HepG2 (cell line): ENCODE results near the gene PMM2. TPM values are rescaled to one million over a fixed set of nuclear protein-coding genes. Genes with fewer than 3 reads are reported as not detected.

Experiments used
- AGO1 ChIP-seq: fragments of 200-400 bp; formaldehyde crosslinking; IDR thresholded peaks from 2 replicates; pipeline ENCODE4 v1.6.1; 2017; ENCODE audit warnings: mild to moderate bottlenecking, low read depth, low read length, moderate library complexity; ENCODE audit not compliant: poor library complexity, severe bottlenecking
- AHR ChIP-seq: IDR thresholded peaks from 2 replicates; pipeline ENCODE4 v1.6.1; 2018; ENCODE audit warnings: missing genetic modification reagents, missing compliant biosample characterization
- ARNT2 ChIP-seq: sonication (generic); formaldehyde crosslinking; IDR thresholded peaks from 2 replicates; pipeline ENCODE4 v1.8.0; 2022; ENCODE audit warnings: mild to moderate bottlenecking, low read depth, missing genetic modification reagents, moderate library complexity
- BATF2 ChIP-seq: sonication (generic); formaldehyde crosslinking; IDR thresholded peaks from 2 replicates; pipeline ENCODE4 v1.8.0; 2022; ENCODE audit warnings: mild to moderate bottlenecking, missing genetic modification reagents, moderate library complexity
- GMEB1 ChIP-seq: sonication (generic); formaldehyde crosslinking; IDR thresholded peaks from 2 replicates; pipeline ENCODE4 v1.5.1; 2020; ENCODE audit warnings: missing genetic modification reagents, mild to moderate bottlenecking, borderline replicate concordance
- HDAC1 ChIP-seq: sonication (generic); formaldehyde crosslinking; IDR thresholded peaks from 2 replicates; pipeline ENCODE4 v1.5.1; 2020; ENCODE audit warnings: mild to moderate bottlenecking, missing genetic modification reagents
- KLF16 ChIP-seq, 2 experiments: sonication (generic) in 1 of 2; formaldehyde crosslinking in 1 of 2; IDR thresholded peaks; 2 replicates each; pipeline versions ENCODE4 v1.6.1 to v1.8.0; 2016 to 2023; ENCODE audit warnings: missing genetic modification reagents in 2 of 2, missing compliant biosample characterization in 1 of 2
- NAIF1 ChIP-seq: sonication (generic); formaldehyde crosslinking; IDR thresholded peaks from 2 replicates; pipeline ENCODE4 v1.5.0; 2020; ENCODE audit warnings: mild to moderate bottlenecking, missing genetic modification reagents, borderline replicate concordance
- PRDM4 ChIP-seq: sonication (generic); formaldehyde crosslinking; IDR thresholded peaks from 2 replicates; pipeline ENCODE4 v1.9.0; 2021; ENCODE audit warnings: missing genetic modification reagents, borderline replicate concordance
- SRY ChIP-seq: sonication (generic); formaldehyde crosslinking; IDR thresholded peaks from 2 replicates; pipeline ENCODE4 v1.8.0; 2022; ENCODE audit warnings: mild to moderate bottlenecking, missing genetic modification reagents
- SUZ12 ChIP-seq: fragments of 150-350 bp; IDR thresholded peaks from 2 replicates; pipeline ENCODE4 v1.6.1; 2014; ENCODE audit warnings: low read depth, low read length
- ZFP90 ChIP-seq: sonication (generic); formaldehyde crosslinking; IDR thresholded peaks from 2 replicates; pipeline ENCODE4 v1.8.0; 2022; ENCODE audit warnings: missing genetic modification reagents, mild to moderate bottlenecking, inconsistent platforms, borderline replicate concordance
- ZIK1 ChIP-seq: sonication (generic); formaldehyde crosslinking; IDR thresholded peaks from 2 replicates; pipeline ENCODE4 v1.5.0; 2020; ENCODE audit warnings: mild to moderate bottlenecking, low read depth, missing genetic modification reagents, borderline replicate concordance
- ZNF101 ChIP-seq: sonication (generic); formaldehyde crosslinking; IDR thresholded peaks from 2 replicates; pipeline ENCODE4 v1.4.0; 2020; ENCODE audit warnings: mild to moderate bottlenecking, low read depth, missing genetic modification reagents, borderline replicate concordance
- ZNF20 ChIP-seq: sonication (generic); formaldehyde crosslinking; IDR thresholded peaks from 2 replicates; pipeline ENCODE4 v1.4.0; 2020; ENCODE audit warnings: mild to moderate bottlenecking, moderate library complexity, missing genetic modification reagents
- polyA plus RNA-seq, 8 experiments: library from polyadenylated mRNA; depleted of rRNA in 3 of 8; stranded (reverse) in 7 of 8; unstranded in 1 of 8; fragments of >200 nt; fragmentation: Illumina TruSeq in 4 of 8; extraction: Trizol in 4 of 8; gene quantifications; 2 replicates each; pipeline versions ENCODE4 v1.2.1 to v1.2.3, GENCODE V29; 2011 to 2016; ENCODE audit warnings: low read depth in 4 of 8, missing spikeins in 1 of 8, mixed read lengths in 1 of 8; ENCODE audit not compliant: insufficient read depth in 1 of 8
- total RNA-seq, 5 experiments: library from RNA; depleted of rRNA; stranded (reverse); fragments of >200 nt; fragmentation: Illumina TruSeq; extraction: Trizol; gene quantifications; 2 replicates each; pipeline ENCODE4 v1.2.3, GENCODE V29; 2016; ENCODE audit warnings: low read depth in 1 of 5
- TF ChIP-seq, protein P1 (sequence below): IDR thresholded peaks from 2 replicates; pipeline ENCODE4 v1.6.1; 2016; ENCODE audit warnings: mild to moderate bottlenecking, missing biosample characterization, missing genetic modification reagents
- TF ChIP-seq, protein P2 (sequence below): sonication (generic); formaldehyde crosslinking; IDR thresholded peaks from 2 replicates; pipeline ENCODE4 v1.4.0; 2020; ENCODE audit warnings: missing genetic modification reagents
- TF ChIP-seq, protein P3 (sequence below): sonication (generic); formaldehyde crosslinking; IDR thresholded peaks from 2 replicates; pipeline ENCODE4 v1.4.0; 2020; ENCODE audit warnings: mild to moderate bottlenecking, missing genetic modification reagents

Gene PMM2
- total and polyA plus RNA-seq, 2 of the 13 experiments (the other 11 are each of a cell fraction or from before 2014, with no cell fraction given) = 52.2 to 93.7 TPM

GRCh38 chr16:8868416-8869211 lies 71.0 kb downstream of the PMM2 start, which contains the start of gene CARHSP1 (continued):
- TF ChIP-seq GMEB1 (CRISPR knock-in tag) (peak; percentile 32; the same call in 1 of the 2 replicates), ZNF20 (CRISPR knock-in tag) (peak; percentile 25; the same call in 1 of the 2 replicates), SUZ12 (no peak), KLF16 (CRISPR knock-in tag; IDR thresholded peaks at IDR 0.05) (peak; percentile 72 to 86; a peak in 2 of 4 replicates), PRDM4 (0 out of 2 replicates have a peak, but pooled peaks have one; percentile 51), ZIK1 (CRISPR knock-in tag) (0 out of 2 replicates have a peak, but pooled peaks have one; percentile 31), ZFP90 (CRISPR knock-in tag) (peak; percentile 9; the same call in 1 of the 2 replicates), HDAC1 (peak; percentile 79; the same call in 1 of the 2 replicates), NAIF1 (CRISPR knock-in tag) (peak; percentile 59; the same call in 1 of the 2 replicates), AHR (peak; percentile 63; the same call in 1 of the 2 replicates), BATF2 (peak; percentile 66; the same call in 1 of the 2 replicates), SRY (CRISPR knock-in tag) (peak; percentile 82), ARNT2 (CRISPR knock-in tag) (0 out of 2 replicates have a peak, but pooled peaks have one; percentile 42), AGO1 (peak; percentile 83), ZNF101 (CRISPR knock-in tag) (peak; percentile 61; the same call in 1 of the 2 replicates)
- TF ChIP-seq, protein P1, sequence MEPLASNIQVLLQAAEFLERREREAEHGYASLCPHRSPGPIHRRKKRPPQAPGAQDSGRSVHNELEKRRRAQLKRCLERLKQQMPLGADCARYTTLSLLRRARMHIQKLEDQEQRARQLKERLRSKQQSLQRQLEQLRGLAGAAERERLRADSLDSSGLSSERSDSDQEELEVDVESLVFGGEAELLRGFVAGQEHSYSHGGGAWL (CRISPR knock-in tag) = peak; percentile 56; the same call in 1 of the 2 replicates
- TF ChIP-seq, protein P2, sequence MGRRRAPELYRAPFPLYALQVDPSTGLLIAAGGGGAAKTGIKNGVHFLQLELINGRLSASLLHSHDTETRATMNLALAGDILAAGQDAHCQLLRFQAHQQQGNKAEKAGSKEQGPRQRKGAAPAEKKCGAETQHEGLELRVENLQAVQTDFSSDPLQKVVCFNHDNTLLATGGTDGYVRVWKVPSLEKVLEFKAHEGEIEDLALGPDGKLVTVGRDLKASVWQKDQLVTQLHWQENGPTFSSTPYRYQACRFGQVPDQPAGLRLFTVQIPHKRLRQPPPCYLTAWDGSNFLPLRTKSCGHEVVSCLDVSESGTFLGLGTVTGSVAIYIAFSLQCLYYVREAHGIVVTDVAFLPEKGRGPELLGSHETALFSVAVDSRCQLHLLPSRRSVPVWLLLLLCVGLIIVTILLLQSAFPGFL (CRISPR knock-in tag) = no peak
- TF ChIP-seq, protein P3, sequence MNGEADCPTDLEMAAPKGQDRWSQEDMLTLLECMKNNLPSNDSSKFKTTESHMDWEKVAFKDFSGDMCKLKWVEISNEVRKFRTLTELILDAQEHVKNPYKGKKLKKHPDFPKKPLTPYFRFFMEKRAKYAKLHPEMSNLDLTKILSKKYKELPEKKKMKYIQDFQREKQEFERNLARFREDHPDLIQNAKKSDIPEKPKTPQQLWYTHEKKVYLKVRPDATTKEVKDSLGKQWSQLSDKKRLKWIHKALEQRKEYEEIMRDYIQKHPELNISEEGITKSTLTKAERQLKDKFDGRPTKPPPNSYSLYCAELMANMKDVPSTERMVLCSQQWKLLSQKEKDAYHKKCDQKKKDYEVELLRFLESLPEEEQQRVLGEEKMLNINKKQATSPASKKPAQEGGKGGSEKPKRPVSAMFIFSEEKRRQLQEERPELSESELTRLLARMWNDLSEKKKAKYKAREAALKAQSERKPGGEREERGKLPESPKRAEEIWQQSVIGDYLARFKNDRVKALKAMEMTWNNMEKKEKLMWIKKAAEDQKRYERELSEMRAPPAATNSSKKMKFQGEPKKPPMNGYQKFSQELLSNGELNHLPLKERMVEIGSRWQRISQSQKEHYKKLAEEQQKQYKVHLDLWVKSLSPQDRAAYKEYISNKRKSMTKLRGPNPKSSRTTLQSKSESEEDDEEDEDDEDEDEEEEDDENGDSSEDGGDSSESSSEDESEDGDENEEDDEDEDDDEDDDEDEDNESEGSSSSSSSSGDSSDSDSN (CRISPR knock-in tag) = peak; percentile 71
